WTC11 (cell line): Measurements from ENCODE around the gene COIL. TPM values are rescaled to one million over a fixed set of nuclear protein-coding genes. Genes with fewer than 3 reads are reported as not detected.

ENCODE experiments used
- ATAC-seq: fragments of 200-7000 bp; cut with Tn5 transposase; 2 replicates; pipeline ENCODE4 v1.10.0; 2021; ENCODE audit warnings: mild to moderate bottlenecking, moderate library complexity
- CTCF ChIA-PET: fragments of 300-600 bp; sonication (Branson Sonifier 250); formaldehyde crosslinking; loops from one replicate; lab custom pipeline; 2021; ENCODE audit warnings: antibody characterized with exemption; lab: Charles Lee
- POLR2A ChIA-PET: fragments of 350-600 bp; sonication (Branson Sonifier 250); formaldehyde crosslinking; loops from one replicate; lab custom pipeline; 2021; ENCODE audit warnings: antibody characterized with exemption; lab: Charles Lee
- DNase-seq: peaks from one replicate; pipeline ENCODE4 v3.0.0; 2021; ENCODE audit warnings: low spot score
- H3K27ac Mint-ChIP-seq: 2 replicates; pipeline ENCODE4 v1.8.0; 2021; ENCODE audit warnings: mixed read lengths
- H3K27me3 Mint-ChIP-seq: 2 replicates; pipeline ENCODE4 v1.8.0; 2021; ENCODE audit warnings: low read depth, mild to moderate bottlenecking, moderate library complexity, mixed read lengths
- H3K36me3 Mint-ChIP-seq: 2 replicates; pipeline ENCODE4 v1.8.0; 2021; ENCODE audit warnings: mixed read lengths
- H3K4me1 Mint-ChIP-seq: 2 replicates; pipeline ENCODE4 v1.8.0; 2022; ENCODE audit warnings: mixed read lengths
- H3K4me3 Mint-ChIP-seq: 2 replicates; pipeline ENCODE4 v1.8.0; 2021; ENCODE audit warnings: mild to moderate bottlenecking, moderate library complexity, mixed read lengths
- H3K9me3 Mint-ChIP-seq: 2 replicates; pipeline ENCODE4 v1.8.0; 2021; ENCODE audit warnings: mixed read lengths
- EMX1 ChIP-seq: fragments of 250-450 bp; sonication (Bioruptor Pico); IDR thresholded peaks from 2 replicates; pipeline ENCODE4 v1.8.0; 2021; ENCODE audit warnings: mild to moderate bottlenecking
- IRF2 ChIP-seq: sonication (generic); formaldehyde crosslinking; IDR thresholded peaks from 2 replicates; pipeline ENCODE4 v1.8.0; 2022; ENCODE audit warnings: low read depth, missing genetic modification reagents, borderline replicate concordance
- KAT7 ChIP-seq: sonication (generic); formaldehyde crosslinking; IDR thresholded peaks from 2 replicates; pipeline ENCODE4 v1.8.1; 2023; ENCODE audit warnings: missing genetic modification reagents, mild to moderate bottlenecking, borderline replicate concordance
- NFYB ChIP-seq: sonication (generic); formaldehyde crosslinking; conservative IDR thresholded peaks from 2 replicates; pipeline ENCODE4 v1.8.0; 2022; ENCODE audit warnings: low read depth, missing genetic modification reagents
- NR1H2 ChIP-seq: sonication (generic); formaldehyde crosslinking; IDR thresholded peaks from 2 replicates; pipeline ENCODE4 v1.9.0; 2021; ENCODE audit warnings: mild to moderate bottlenecking, moderate library complexity, missing genetic modification reagents
- RELA ChIP-seq: sonication (generic); formaldehyde crosslinking; IDR thresholded peaks from 2 replicates; pipeline ENCODE4 v1.8.1; 2022; ENCODE audit warnings: missing genetic modification reagents, mild to moderate bottlenecking, borderline replicate concordance
- RORB ChIP-seq: fragments of 250-450 bp; sonication (Bioruptor Pico); IDR thresholded peaks from 2 replicates; pipeline ENCODE4 v1.9.0; 2021; ENCODE audit warnings: mild to moderate bottlenecking
- SMAD3 ChIP-seq: sonication (generic); formaldehyde crosslinking; IDR thresholded peaks from 2 replicates; pipeline ENCODE4 v1.8.0; 2022; ENCODE audit warnings: missing genetic modification reagents, mild to moderate bottlenecking, borderline replicate concordance
- SP1 ChIP-seq: sonication (generic); formaldehyde crosslinking; conservative IDR thresholded peaks from 2 replicates; pipeline ENCODE4 v1.8.1; 2022; ENCODE audit warnings: missing genetic modification reagents
- ZNF121 ChIP-seq: sonication (generic); formaldehyde crosslinking; IDR thresholded peaks from 2 replicates; pipeline ENCODE4 v1.8.0; 2023; ENCODE audit warnings: missing genetic modification reagents
- ZNF263 ChIP-seq: sonication (generic); formaldehyde crosslinking; IDR thresholded peaks from 2 replicates; pipeline ENCODE4 v1.8.1; 2022; ENCODE audit warnings: low read depth, mild to moderate bottlenecking, moderate library complexity, missing genetic modification reagents
- ZNF416 ChIP-seq: fragments of 250-450 bp; sonication (Bioruptor Pico); IDR thresholded peaks from 2 replicates; pipeline ENCODE4 v1.9.0; 2021; ENCODE audit warnings: mild to moderate bottlenecking, inconsistent platforms
- ZNF423 ChIP-seq: fragments of 250-450 bp; sonication (Bioruptor Pico); IDR thresholded peaks from 2 replicates; pipeline ENCODE4 v2.1.2; 2022; ENCODE audit warnings: mild to moderate bottlenecking, moderate library complexity
- ZNF671 ChIP-seq: fragments of 250-450 bp; sonication (Bioruptor Pico); IDR thresholded peaks from 2 replicates; pipeline ENCODE4 v1.8.0; 2021; ENCODE audit warnings: mild to moderate bottlenecking
- total RNA-seq: library from RNA; stranded (reverse); gene quantifications from 3 replicates; pipeline ENCODE4 v1.2.3, GENCODE V29; 2021
- TF ChIP-seq, protein P1 (sequence below): sonication (generic); formaldehyde crosslinking; IDR thresholded peaks from 2 replicates; pipeline ENCODE4 v1.8.1; 2022; ENCODE audit warnings: missing genetic modification reagents, borderline replicate concordance
- TF ChIP-seq, protein P2 (sequence below): sonication (generic); formaldehyde crosslinking; IDR thresholded peaks from 2 replicates; pipeline ENCODE4 v1.8.0; 2022; ENCODE audit warnings: mild to moderate bottlenecking, missing genetic modification reagents
- TF ChIP-seq, protein P3 (sequence below): sonication (generic); formaldehyde crosslinking; IDR thresholded peaks from 2 replicates; pipeline ENCODE4 v1.8.1; 2022; ENCODE audit warnings: low read depth, missing genetic modification reagents, borderline replicate concordance
- TF ChIP-seq, protein P4 (sequence below): fragments of 250-450 bp; sonication (Bioruptor Pico); IDR thresholded peaks from 2 replicates; pipeline ENCODE4 v1.9.0; 2021; ENCODE audit warnings: mild to moderate bottlenecking, borderline replicate concordance
- TF ChIP-seq, protein P5 (sequence below): fragments of 250-450 bp; sonication (Bioruptor Pico); IDR thresholded peaks from 2 replicates; pipeline ENCODE4 v1.8.0; 2021; ENCODE audit warnings: mild to moderate bottlenecking
- TF ChIP-seq, protein P6 (sequence below): sonication (generic); formaldehyde crosslinking; IDR thresholded peaks from 2 replicates; pipeline ENCODE4 v1.8.1; 2023; ENCODE audit warnings: mild to moderate bottlenecking, missing genetic modification reagents, moderate library complexity
- TF ChIP-seq, protein P7 (sequence below): sonication (generic); formaldehyde crosslinking; IDR thresholded peaks from 2 replicates; pipeline ENCODE4 v1.8.0; 2022; ENCODE audit warnings: mild to moderate bottlenecking, missing genetic modification reagents

Gene COIL
- total RNA-seq, 1 experiment from 2014 or later, result 23.5 TPM

DNA sequence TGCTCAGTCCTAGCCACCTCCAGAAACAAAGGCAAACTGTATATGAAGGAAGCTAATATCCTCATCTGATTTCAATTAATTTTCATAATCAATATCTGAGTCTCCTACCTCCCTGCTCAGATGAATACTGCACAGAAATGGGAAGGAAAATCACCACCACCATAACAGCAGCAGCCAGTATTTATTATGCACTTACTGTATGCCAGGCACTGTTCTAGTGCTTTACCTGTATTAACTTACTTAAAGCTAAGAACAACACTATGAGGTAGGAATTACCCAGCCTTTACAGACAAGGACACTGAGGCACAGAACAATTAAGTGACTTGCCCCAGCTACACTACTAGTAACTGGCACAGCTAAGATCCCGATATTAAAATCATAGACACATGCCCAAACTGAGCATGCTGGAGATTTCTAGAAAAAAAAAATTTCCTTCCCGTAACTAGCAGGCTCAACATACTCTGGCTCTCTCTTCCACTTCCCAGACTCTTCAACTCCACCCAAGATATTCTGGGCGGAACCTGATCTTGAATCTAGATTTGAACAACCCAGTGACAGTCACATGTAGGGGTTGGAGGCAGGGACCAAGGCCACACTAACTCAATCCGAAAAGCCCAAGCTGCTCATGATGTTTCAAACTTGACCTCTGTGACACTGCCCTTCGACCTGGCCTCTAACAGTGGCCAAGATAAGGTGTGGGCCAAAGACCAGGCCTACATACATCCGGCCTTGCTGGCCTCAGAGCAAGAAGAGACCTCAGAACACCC, 50.9 kb downstream of the COIL start (continued):
- TF ChIP-seq, protein P1, sequence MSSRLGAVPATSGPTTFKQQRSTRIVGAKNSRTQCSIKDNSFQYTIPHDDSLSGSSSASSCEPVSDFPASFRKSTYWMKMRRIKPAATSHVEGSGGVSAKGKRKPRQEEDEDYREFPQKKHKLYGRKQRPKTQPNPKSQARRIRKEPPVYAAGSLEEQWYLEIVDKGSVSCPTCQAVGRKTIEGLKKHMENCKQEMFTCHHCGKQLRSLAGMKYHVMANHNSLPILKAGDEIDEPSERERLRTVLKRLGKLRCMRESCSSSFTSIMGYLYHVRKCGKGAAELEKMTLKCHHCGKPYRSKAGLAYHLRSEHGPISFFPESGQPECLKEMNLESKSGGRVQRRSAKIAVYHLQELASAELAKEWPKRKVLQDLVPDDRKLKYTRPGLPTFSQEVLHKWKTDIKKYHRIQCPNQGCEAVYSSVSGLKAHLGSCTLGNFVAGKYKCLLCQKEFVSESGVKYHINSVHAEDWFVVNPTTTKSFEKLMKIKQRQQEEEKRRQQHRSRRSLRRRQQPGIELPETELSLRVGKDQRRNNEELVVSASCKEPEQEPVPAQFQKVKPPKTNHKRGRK (CRISPR knock-in tag), result no peak
- no peak for TF ChIP-seq RELA
- no peak for TF ChIP-seq RORB
- TF ChIP-seq NFYB (CRISPR knock-in tag), result no peak
- no peak for TF ChIP-seq NR1H2 (CRISPR knock-in tag)
- TF ChIP-seq SP1 (CRISPR knock-in tag), result no peak
- TF ChIP-seq, all 79 proteins: peak for 0

DNA sequence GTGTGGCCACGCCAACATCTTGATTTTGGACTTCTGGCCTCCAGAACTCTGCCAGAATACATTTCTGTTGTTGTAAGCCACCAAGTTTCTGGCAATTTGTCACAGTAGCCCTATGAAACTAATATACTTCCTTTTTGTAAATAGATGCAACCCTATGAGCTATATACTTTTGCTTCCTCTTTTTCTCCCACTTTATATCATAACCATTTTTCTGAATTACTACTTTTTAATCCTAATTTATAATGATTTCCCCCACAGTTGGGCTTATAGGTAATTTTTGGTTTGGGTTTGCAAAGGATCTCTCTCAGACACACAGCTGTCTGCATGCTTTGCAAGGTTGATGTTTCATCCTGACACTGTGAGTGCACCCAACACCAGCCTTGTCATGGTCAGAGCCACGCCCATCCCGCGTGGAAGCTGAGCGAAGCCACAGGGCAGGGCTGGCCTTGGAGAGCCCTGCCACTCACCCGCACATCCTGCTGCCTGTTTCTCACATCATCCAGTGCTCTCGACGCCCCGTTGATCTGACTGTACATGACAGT, 52.8 kb downstream of the COIL start:
- Mint-ChIP-seq H3K27ac (no peak overlapping the region), H3K36me3 (peaks cover 48% of the 10 kb centered on the region), H3K4me1 (peaks cover 8% of the 10 kb centered on the region), H3K4me3 (no peak overlapping the region), H3K27me3 (peaks cover under 1% of the 10 kb centered on the region; the same call in 1 of the 2 replicates), H3K9me3 (peaks cover 5% of the 10 kb centered on the region; the same call in 1 of the 2 replicates)
- ChIA-PET POLR2A (no interaction called here), CTCF (interaction anchor here (1.2 kb wide), 1 partner anchor 88 kb away, joined by 3 read pairs; no protein-coding TSS in a partner anchor)
- no peak for ATAC-seq
- DNase-seq, result no peak
- TF ChIP-seq, protein P2, sequence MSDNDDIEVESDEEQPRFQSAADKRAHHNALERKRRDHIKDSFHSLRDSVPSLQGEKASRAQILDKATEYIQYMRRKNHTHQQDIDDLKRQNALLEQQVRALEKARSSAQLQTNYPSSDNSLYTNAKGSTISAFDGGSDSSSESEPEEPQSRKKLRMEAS, result no peak
- TF ChIP-seq, protein P3, sequence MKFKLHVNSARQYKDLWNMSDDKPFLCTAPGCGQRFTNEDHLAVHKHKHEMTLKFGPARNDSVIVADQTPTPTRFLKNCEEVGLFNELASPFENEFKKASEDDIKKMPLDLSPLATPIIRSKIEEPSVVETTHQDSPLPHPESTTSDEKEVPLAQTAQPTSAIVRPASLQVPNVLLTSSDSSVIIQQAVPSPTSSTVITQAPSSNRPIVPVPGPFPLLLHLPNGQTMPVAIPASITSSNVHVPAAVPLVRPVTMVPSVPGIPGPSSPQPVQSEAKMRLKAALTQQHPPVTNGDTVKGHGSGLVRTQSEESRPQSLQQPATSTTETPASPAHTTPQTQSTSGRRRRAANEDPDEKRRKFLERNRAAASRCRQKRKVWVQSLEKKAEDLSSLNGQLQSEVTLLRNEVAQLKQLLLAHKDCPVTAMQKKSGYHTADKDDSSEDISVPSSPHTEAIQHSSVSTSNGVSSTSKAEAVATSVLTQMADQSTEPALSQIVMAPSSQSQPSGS (CRISPR knock-in tag), result no peak
- TF ChIP-seq ZNF121, result no peak
- TF ChIP-seq EMX1 (CRISPR knock-in tag), result no peak
- no peak for TF ChIP-seq KAT7 (CRISPR knock-in tag)
- TF ChIP-seq, all 79 proteins: peak for 0

DNA sequence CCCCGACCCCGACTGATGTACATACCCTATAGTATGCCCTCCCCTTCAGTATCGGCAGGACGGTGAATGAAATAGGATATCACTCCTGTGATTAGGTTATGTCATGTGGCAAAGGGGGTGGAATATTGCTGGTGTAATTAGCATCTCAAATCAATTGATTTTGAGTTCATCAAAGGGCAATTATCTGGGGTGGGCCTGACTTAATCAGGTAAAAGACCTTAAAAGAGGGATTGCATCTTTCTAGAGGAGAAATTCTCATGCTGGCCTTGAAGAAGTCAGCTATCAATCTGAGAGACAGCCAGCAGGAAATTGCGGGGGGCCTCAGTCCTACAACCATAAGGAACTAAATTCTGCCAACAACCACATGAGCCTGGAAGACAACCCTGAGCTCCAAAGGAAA, 57.3 kb downstream of the COIL start:
- Mint-ChIP-seq H3K27ac (no peak overlapping the region), H3K4me3 (no peak overlapping the region), H3K4me1 (peaks cover 10% of the 10 kb centered on the region), H3K36me3 (peaks cover 72% of the 10 kb centered on the region), H3K9me3 (peaks cover 5% of the 10 kb centered on the region; the same call in 1 of the 2 replicates), H3K27me3 (no peaks in the 10 kb centered on the region)
- POLR2A ChIA-PET, result interaction anchor here (1.4 kb wide), 1 partner anchor 10 kb away, joined by 3 read pairs; the partner anchor contains the start of gene TRIM25
- ATAC-seq (no peak), DNase-seq (no peak)
- CTCF ChIA-PET, result no interaction called here
- TF ChIP-seq ZNF121 (no peak), IRF2 (CRISPR knock-in tag) (no peak), KAT7 (CRISPR knock-in tag) (no peak), ZNF263 (CRISPR knock-in tag) (no peak), RELA (no peak), SMAD3 (CRISPR knock-in tag) (no peak), ZNF423 (CRISPR knock-in tag) (no peak), ZNF416 (CRISPR knock-in tag) (no peak), ZNF671 (CRISPR knock-in tag) (no peak)
- TF ChIP-seq, protein P4, sequence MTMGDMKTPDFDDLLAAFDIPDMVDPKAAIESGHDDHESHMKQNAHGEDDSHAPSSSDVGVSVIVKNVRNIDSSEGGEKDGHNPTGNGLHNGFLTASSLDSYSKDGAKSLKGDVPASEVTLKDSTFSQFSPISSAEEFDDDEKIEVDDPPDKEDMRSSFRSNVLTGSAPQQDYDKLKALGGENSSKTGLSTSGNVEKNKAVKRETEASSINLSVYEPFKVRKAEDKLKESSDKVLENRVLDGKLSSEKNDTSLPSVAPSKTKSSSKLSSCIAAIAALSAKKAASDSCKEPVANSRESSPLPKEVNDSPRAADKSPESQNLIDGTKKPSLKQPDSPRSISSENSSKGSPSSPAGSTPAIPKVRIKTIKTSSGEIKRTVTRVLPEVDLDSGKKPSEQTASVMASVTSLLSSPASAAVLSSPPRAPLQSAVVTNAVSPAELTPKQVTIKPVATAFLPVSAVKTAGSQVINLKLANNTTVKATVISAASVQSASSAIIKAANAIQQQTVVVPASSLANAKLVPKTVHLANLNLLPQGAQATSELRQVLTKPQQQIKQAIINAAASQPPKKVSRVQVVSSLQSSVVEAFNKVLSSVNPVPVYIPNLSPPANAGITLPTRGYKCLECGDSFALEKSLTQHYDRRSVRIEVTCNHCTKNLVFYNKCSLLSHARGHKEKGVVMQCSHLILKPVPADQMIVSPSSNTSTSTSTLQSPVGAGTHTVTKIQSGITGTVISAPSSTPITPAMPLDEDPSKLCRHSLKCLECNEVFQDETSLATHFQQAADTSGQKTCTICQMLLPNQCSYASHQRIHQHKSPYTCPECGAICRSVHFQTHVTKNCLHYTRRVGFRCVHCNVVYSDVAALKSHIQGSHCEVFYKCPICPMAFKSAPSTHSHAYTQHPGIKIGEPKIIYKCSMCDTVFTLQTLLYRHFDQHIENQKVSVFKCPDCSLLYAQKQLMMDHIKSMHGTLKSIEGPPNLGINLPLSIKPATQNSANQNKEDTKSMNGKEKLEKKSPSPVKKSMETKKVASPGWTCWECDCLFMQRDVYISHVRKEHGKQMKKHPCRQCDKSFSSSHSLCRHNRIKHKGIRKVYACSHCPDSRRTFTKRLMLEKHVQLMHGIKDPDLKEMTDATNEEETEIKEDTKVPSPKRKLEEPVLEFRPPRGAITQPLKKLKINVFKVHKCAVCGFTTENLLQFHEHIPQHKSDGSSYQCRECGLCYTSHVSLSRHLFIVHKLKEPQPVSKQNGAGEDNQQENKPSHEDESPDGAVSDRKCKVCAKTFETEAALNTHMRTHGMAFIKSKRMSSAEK, result no peak
- TF ChIP-seq, protein P5, sequence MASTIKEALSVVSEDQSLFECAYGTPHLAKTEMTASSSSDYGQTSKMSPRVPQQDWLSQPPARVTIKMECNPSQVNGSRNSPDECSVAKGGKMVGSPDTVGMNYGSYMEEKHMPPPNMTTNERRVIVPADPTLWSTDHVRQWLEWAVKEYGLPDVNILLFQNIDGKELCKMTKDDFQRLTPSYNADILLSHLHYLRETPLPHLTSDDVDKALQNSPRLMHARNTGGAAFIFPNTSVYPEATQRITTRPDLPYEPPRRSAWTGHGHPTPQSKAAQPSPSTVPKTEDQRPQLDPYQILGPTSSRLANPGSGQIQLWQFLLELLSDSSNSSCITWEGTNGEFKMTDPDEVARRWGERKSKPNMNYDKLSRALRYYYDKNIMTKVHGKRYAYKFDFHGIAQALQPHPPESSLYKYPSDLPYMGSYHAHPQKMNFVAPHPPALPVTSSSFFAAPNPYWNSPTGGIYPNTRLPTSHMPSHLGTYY, result no peak
- TF ChIP-seq, protein P6, sequence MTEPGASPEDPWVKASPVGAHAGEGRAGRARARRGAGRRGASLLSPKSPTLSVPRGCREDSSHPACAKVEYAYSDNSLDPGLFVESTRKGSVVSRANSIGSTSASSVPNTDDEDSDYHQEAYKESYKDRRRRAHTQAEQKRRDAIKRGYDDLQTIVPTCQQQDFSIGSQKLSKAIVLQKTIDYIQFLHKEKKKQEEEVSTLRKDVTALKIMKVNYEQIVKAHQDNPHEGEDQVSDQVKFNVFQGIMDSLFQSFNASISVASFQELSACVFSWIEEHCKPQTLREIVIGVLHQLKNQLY (CRISPR knock-in tag), result no peak
- TF ChIP-seq, protein P7, sequence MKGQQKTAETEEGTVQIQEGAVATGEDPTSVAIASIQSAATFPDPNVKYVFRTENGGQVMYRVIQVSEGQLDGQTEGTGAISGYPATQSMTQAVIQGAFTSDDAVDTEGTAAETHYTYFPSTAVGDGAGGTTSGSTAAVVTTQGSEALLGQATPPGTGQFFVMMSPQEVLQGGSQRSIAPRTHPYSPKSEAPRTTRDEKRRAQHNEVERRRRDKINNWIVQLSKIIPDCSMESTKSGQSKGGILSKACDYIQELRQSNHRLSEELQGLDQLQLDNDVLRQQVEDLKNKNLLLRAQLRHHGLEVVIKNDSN (CRISPR knock-in tag), result no peak
